ENCODE results near the gene TCF3. TPM values are rescaled to one million over a fixed set of nuclear protein-coding genes. Genes with fewer than 3 reads are reported as not detected.
"Not testable (repeated sequence)": the region's sequence is repeated elsewhere in the genome, so short reads cannot be mapped to it uniquely, and the experiment has no call there.

Gene TCF3
- total and polyA plus RNA-seq, 11 donors = 13.2 to 40.2 (median 22.3) TPM

DNA sequence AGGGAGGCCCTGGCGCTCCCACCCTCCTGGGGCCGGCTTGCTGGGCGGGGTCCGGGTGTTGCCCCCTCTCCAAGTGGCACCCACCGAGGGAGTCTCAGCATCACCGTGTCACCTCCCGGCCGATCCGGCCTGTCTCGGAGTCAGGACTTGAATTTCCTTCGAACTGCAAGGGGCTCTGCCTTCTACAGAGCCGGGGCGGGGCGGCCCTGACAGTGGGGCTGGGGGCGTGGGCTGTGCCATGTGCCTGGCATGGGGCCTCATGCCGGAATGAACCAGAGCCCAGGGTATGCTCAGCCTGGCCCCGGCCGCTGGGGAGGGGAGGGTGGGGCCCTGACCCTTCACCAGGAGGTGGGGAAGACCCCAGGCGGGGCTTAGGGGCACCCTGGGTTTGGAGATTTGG, 47.0 kb upstream of the TCF3 start:
- H3K4me3 ChIP-seq = no peak overlapping the region
- H3K9me3 ChIP-seq = peaks cover 0 to 19% (median 2%) of the 10 kb centered on the region in 12 donors
- peaks cover 14 to 49% (median 34%) of the 10 kb centered on the region in 9 donors for H3K27me3 ChIP-seq
- no peaks in the 10 kb centered on the region for H3K4me1 ChIP-seq
- ATAC-seq (no peak), DNase-seq (peak in 1 of 5 donors; percentile 60)
- intact Hi-C loops (cut with DNase I) = no loop called here
- 80 to 91% (median 87%) methylated on average over 11 to 19 of the region's 19 CpGs for WGBS, 4 donors
- no peak overlapping the region for H3K27ac ChIP-seq
- TF ChIP-seq, protein P1, sequence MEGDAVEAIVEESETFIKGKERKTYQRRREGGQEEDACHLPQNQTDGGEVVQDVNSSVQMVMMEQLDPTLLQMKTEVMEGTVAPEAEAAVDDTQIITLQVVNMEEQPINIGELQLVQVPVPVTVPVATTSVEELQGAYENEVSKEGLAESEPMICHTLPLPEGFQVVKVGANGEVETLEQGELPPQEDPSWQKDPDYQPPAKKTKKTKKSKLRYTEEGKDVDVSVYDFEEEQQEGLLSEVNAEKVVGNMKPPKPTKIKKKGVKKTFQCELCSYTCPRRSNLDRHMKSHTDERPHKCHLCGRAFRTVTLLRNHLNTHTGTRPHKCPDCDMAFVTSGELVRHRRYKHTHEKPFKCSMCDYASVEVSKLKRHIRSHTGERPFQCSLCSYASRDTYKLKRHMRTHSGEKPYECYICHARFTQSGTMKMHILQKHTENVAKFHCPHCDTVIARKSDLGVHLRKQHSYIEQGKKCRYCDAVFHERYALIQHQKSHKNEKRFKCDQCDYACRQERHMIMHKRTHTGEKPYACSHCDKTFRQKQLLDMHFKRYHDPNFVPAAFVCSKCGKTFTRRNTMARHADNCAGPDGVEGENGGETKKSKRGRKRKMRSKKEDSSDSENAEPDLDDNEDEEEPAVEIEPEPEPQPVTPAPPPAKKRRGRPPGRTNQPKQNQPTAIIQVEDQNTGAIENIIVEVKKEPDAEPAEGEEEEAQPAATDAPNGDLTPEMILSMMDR (IDR thresholded peaks at IDR 0.05) = no peak
- no peak for TF ChIP-seq POLR2A (IDR thresholded peaks at IDR 0.05)
- no peaks in the 10 kb centered on the region for H3K36me3 ChIP-seq

DNA sequence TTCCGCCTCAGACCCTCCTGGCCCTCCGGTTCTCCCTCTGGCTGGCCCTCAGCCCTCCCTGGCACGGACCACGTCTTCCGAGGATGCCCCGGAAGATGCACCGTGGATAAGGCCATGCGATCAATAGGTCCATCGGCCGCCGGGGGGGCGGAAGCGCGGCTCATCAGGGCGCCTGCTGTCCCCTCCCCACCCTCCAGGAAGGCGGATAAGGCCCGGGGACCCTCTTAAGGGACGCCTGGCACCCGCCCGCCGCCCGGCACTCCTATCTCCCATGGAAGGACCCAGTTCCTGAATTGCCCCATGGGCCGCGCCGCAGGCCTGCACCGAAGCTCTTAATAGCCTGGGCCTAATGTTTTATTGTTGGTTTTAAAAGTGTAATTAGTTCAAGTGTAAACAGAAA, 46.2 kb upstream of the TCF3 start:
- Histone ChIP-seq H3K4me3 (no peak overlapping the region), H3K9me3 (peaks cover 0 to 21% (median 2%) of the 10 kb centered on the region in 12 donors), H3K4me1 (no peaks in the 10 kb centered on the region), H3K27ac (no peak overlapping the region), H3K27me3 (peaks cover 16 to 45% (median 36%) of the 10 kb centered on the region in 9 donors), H3K36me3 (no peaks in the 10 kb centered on the region)
- intact Hi-C loops (cut with DNase I) = no loop called here
- DNase-seq (peak in 1 of 5 donors; percentile 57), ATAC-seq (no peak)
- 87 to 92% (median 90%) methylated on average over 21 to 26 of the region's 26 CpGs for WGBS, 4 donors
- TF ChIP-seq POLR2A (IDR thresholded peaks at IDR 0.05) = no peak
- TF ChIP-seq, protein P1 (IDR thresholded peaks at IDR 0.05) = no peak

DNA sequence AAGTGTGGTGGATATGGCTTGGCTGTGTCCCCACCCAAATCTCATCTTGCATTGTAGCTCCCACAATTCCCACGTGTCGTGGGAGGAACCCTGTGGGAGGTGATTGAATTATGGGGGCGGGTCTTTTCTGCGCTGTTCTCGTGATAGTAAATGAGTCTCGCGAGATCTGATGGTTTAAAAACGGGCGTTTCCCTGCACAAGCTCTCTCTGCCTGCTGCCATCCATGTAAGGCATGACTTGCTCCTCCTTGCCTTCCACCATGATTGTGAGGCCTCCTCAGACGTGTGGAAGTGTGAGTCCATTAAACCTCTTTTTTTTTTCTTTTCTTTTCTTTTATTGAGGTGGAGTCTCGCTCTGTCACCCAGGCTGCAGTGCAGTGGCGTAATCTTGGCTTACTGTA, 43.1 kb upstream of the TCF3 start:
- DNase-seq = peak in 1 of 5 donors; percentile 2
- ATAC-seq; intact Hi-C loops (cut with DNase I); H3K27ac ChIP-seq; H3K4me1 ChIP-seq; H3K4me3 ChIP-seq; H3K36me3 ChIP-seq: not testable (repeated sequence)
- WGBS, 4 donors = 83 to 87% (median 85%) methylated on average over 12 of the region's 12 CpGs
- H3K9me3 ChIP-seq = peaks cover 0 to 21% (median 2%) of the 10 kb centered on the region in 12 donors
- peaks cover 26 to 59% (median 38%) of the 10 kb centered on the region in 9 donors for H3K27me3 ChIP-seq

DNA sequence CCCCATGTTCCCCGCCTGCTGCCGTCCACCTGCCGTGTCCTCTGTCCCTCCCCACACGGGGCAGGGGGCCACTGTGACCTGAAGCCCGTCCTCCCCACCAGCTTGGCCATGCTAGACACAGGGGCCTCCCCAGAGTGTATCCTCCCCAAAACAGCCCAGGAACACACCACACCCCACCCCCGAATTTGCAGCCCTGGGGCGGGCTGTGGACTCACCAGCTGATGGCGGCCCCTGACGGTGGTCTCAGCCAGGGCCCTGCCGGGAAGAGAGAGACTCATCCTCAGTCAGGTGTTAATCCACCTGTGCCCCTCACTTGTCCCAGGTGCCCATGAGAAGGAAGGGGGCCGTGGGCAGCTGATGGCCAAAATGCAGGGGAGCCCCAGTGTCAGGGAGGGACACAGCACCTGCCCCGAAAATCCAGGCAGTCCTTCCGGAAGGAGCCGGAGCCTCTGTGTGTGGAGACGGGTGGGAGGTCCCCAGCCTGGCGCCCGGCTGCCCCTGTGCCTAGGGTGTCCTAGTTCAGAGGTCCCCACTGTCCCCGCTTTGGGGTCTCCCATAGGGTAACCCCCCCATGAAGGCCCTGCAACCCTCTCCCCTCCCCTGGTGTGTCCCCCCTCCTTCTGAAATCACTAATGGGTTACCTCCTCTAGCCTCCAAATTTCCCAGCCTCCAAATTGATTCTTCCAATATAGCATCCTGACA, 39.3 kb upstream of the TCF3 start:
- Histone ChIP-seq H3K27ac (no peak overlapping the region), H3K4me1 (no peaks in the 10 kb centered on the region), H3K27me3 (peaks cover 16 to 69% (median 35%) of the 10 kb centered on the region in 9 donors), H3K4me3 (no peak overlapping the region), H3K9me3 (peaks cover 0 to 21% (median 2%) of the 10 kb centered on the region in 12 donors), H3K36me3 (no peaks in the 10 kb centered on the region)
- TF ChIP-seq POLR2A (IDR thresholded peaks at IDR 0.05) = no peak
- TF ChIP-seq, protein P1 (IDR thresholded peaks at IDR 0.05) = no peak
- WGBS, 4 donors = 55 to 66% (median 59%) methylated on average over 8 to 18 of the region's 18 CpGs
- intact Hi-C loops (cut with DNase I) = no loop called here
- DNase-seq (no peak), ATAC-seq (peak in 1 of 4 donors; percentile 27)
